ENCODE data around the gene S100A7A.

Gene S100A7A

DNA sequence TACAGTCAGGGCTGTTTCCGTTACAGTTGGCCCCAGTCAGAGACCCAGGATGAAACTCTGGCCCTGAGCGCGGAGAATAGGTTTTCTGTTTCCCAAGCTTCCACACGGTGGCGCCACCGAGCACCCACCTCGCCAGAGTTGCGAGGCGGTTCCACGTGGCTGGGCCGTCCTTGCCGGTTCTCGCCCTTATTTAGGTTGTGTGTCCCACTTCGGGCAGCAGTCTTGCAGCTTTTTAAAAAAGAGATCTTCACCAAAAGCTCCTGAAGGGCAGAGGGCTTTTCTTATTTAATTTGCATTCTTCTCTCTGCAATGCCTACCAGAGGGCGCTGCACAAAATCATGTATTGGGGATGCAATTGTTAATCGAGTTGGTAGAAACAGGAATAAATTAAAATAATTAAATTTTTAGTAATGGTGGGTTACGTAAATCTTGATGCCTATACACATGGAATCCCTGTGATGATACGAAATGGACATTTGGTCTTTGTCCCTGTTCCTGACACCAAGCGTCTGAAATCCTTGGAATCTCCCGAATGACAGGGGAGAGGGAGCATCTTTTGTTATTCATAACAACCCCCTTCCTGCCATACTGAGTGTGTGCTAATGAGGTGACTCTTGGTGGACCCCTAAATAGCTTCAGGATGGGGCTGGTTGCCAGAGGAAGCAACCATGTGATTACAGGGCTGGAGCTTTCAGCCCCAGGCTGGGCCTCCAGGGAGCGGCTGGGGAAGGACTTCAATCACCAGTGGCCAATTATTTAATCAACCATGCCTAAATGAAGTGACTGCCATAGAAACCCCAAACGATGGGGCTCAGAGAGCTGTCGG, 49.7 kb downstream of the S100A7A start:
- DNase-seq, result peak; percentile 61

DNA sequence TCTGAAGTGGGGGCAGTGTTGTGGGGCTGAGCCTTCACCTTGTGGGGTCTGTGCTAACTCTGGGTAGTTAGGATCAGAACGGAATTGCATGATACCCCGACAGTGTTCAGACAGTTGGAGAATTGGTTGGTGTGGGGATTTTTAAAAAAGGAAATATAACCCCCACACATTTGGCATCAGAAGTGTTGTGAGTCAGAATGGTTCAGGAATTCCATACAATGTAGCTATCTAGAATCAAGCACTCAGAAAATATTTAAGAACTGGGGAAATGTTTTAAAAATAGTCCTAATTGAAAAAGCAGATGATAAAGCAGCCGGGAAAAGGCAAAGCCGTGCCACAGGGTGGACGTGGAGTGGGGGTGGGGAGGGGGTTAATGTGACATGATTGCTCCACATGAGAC, 50.6 kb downstream of the S100A7A start:
- DNase-seq, result no peak

DNA sequence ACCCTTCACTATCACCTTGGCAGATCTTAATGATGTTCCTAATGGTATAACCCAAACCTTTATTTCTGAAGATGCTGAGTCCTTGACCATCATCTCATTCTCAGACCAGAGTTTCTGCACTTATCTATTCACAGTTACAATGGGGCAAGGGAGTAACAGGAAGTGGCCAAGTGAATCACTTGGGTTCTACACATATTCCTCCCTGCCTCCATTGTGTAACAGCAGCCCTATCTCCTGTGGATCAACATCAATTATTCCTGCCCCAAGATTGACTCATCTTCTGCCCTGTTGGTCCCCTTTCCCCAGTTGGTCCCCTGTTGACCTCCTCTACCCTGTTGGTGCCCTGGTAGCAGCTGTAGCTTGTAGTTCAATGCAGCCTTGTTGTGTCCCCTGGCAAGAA, 54.4 kb downstream of the S100A7A start:
- DNase-seq, result peak; percentile 25

Data from suppressor macrophage treated with lipopolysaccharide for 4 hours (primary cell).